Upper lobe of left lung (tissue), 6 donors: ENCODE results near the gene HAUS5. TPM values are rescaled to one million over a fixed set of nuclear protein-coding genes. Genes with fewer than 3 reads are reported as not detected.
"Not testable (repeated sequence)": the region's sequence is repeated elsewhere in the genome, so short reads cannot be mapped to it uniquely, and the experiment has no call there.

Source experiments
- ATAC-seq, 2 donors: fragments of 200-7000 bp; cut with Tn5 transposase; one replicate each; pipeline ENCODE4 v1.9.1; 2022; ENCODE audit warnings: mild to moderate bottlenecking in 2 of 2, moderate library complexity in 2 of 2; ENCODE audit not compliant: low FRiP score in 2 of 2
- DNase-seq, 2 donors: peaks; one replicate each; pipeline ENCODE4 v3.0.0-alpha.2; 2019 to 2020
- H3K27ac ChIP-seq, 4 donors: fragments of 200-600 bp; sonication (generic); one replicate each; pipeline ENCODE4 v1.5.1; 2016 to 2019
- H3K27me3 ChIP-seq, 4 donors: fragments of 200-600 bp; sonication (generic); one replicate each; pipeline ENCODE4 v1.5.1; 2017 to 2019
- H3K36me3 ChIP-seq, 4 donors: fragments of 200-600 bp; sonication (generic); one replicate each; pipeline ENCODE4 v1.5.1; 2016 to 2019
- H3K4me1 ChIP-seq, 4 donors: fragments of 200-600 bp; sonication (generic); one replicate each; pipeline ENCODE4 v1.5.1; 2018 to 2019
- H3K4me3 ChIP-seq, 4 donors: fragments of 200-600 bp; sonication (generic); one replicate each; pipeline ENCODE4 v1.5.1; 2017 to 2019; ENCODE audit warnings: mild to moderate bottlenecking in 2 of 4, moderate library complexity in 1 of 4
- H3K9me3 ChIP-seq, 4 donors: fragments of 200-600 bp; sonication (generic); one replicate each; pipeline ENCODE4 v1.5.1; 2018 to 2019
- CTCF ChIP-seq, 6 experiments: fragments of 450-650 bp in 4 of 6; fragments of 200-600 bp in 2 of 6; sonication (generic) in 2 of 6; IDR thresholded peaks; one replicate each; pipeline ENCODE4 v1.5.1; 2016 to 2019; ENCODE audit warnings: antibody characterized with exemption in 6 of 6
- EP300 ChIP-seq, 4 donors: sonication (generic); formaldehyde crosslinking; IDR thresholded peaks; one replicate each; pipeline ENCODE4 v1.5.1; 2017; ENCODE audit warnings: antibody characterized with exemption in 4 of 4, control low read depth in 2 of 4
- POLR2A ChIP-seq, 4 donors: fragments of 450-650 bp; IDR thresholded peaks; one replicate each; pipeline ENCODE4 v1.5.1; 2016 to 2017; ENCODE audit warnings: antibody characterized with exemption in 4 of 4, mild to moderate bottlenecking in 2 of 4
- POLR2AphosphoS5 ChIP-seq, 2 donors: sonication (generic); formaldehyde crosslinking; IDR thresholded peaks; one replicate each; pipeline ENCODE4 v1.5.1; 2017; ENCODE audit warnings: antibody characterized with exemption in 2 of 2
- WGBS, 2 donors: methylation state at CpG; one replicate each; pipeline ENCODE4 v1.1.5; 2017 to 2018; 5-methylcytosine and 5-hydroxymethylcytosine counted together
- total RNA-seq, 6 donors: library from RNA; depleted of rRNA in 4 of 6; stranded (reverse); fragments of >200 nt in 4 of 6; gene quantifications; one replicate each; pipeline versions ENCODE4 v1.1.0 to v1.2.1, GENCODE V29; 2016 to 2021
- donor health status: DM: no; HTN: no; CAD: no; lungs with moderate emphysema.
- donor health status: DM: no; HTN: yes; CAD: no; lungs with severe emphysema.

Gene HAUS5
- total RNA-seq, 6 donors from 2014 or later: 5.6 to 32.5 (median 11.3) TPM

GRCh38 chr19:35650581-35650980, 38.0 kb downstream of the HAUS5 start:
- H3K27me3 ChIP-seq: no peaks in the 10 kb centered on the region
- ATAC-seq (no peak), DNase-seq (no peak)
- H3K27ac ChIP-seq: no peak overlapping the region
- peaks cover 19 to 30% (median 21%) of the 10 kb centered on the region in 4 donors for H3K4me1 ChIP-seq
- TF ChIP-seq POLR2AphosphoS5 (IDR thresholded peaks at IDR 0.05) (no peak), CTCF (IDR thresholded peaks at IDR 0.05) (no peak), EP300 (IDR thresholded peaks at IDR 0.05) (no peak), POLR2A (IDR thresholded peaks at IDR 0.05) (no peak)
- peaks cover 18 to 47% (median 34%) of the 10 kb centered on the region in 4 donors for H3K36me3 ChIP-seq
- H3K9me3 ChIP-seq: no peaks in the 10 kb centered on the region
- no peak overlapping the region for H3K4me3 ChIP-seq
- 67 to 74% methylated on average over 9 of the region's 9 CpGs for WGBS, 2 donors

GRCh38 chr19:35654828-35655227, 42.3 kb downstream of the HAUS5 start:
- H3K27ac ChIP-seq, H3K4me3 ChIP-seq, H3K27me3 ChIP-seq, H3K4me1 ChIP-seq, H3K9me3 ChIP-seq, DNase-seq: not testable (repeated sequence)
- peak in 1 of 2 donors; percentile 38 for ATAC-seq
- WGBS, 2 donors: 96 to 98% methylated on average over 6 of the region's 6 CpGs
- peaks cover 31 to 89% (median 71%) of the 10 kb centered on the region in 4 donors for H3K36me3 ChIP-seq

- no peaks in the 10 kb centered on the region for H3K9me3 ChIP-seq
- no peak overlapping the region for H3K27ac ChIP-seq
- WGBS, 2 donors: 78 to 96% methylated on average over 4 of the region's 4 CpGs
- peaks cover 0 to 1% (median under 1%) of the 10 kb centered on the region in 4 donors for H3K4me1 ChIP-seq
- no peaks in the 10 kb centered on the region for H3K27me3 ChIP-seq
- H3K36me3 ChIP-seq: peaks cover 31 to 97% (median 74%) of the 10 kb centered on the region in 4 donors
- ATAC-seq (no peak), DNase-seq (no peak)
- H3K4me3 ChIP-seq: no peak overlapping the region
- no peak for TF ChIP-seq EP300 (IDR thresholded peaks at IDR 0.05)
- TF ChIP-seq POLR2A (IDR thresholded peaks at IDR 0.05): no peak
- no peak for TF ChIP-seq POLR2AphosphoS5 (IDR thresholded peaks at IDR 0.05)
- TF ChIP-seq CTCF (IDR thresholded peaks at IDR 0.05): no peak
Observed at GRCh38 chr19:35655600-35655999, 43.1 kb downstream of the HAUS5 start.

GRCh38 chr19:35656700-35657099, 44.2 kb downstream of the HAUS5 start:
- ATAC-seq: no peak
- peaks cover 31 to 100% (median 77%) of the 10 kb centered on the region in 4 donors for H3K36me3 ChIP-seq
- H3K9me3 ChIP-seq: no peaks in the 10 kb centered on the region
- TF ChIP-seq CTCF (IDR thresholded peaks at IDR 0.05): no peak
- no peak for TF ChIP-seq EP300 (IDR thresholded peaks at IDR 0.05)
- no peak for TF ChIP-seq POLR2A (IDR thresholded peaks at IDR 0.05)
- no peak for TF ChIP-seq POLR2AphosphoS5 (IDR thresholded peaks at IDR 0.05)
- no peak overlapping the region for H3K4me3 ChIP-seq
- no peak overlapping the region for H3K27ac ChIP-seq
- 85 to 95% methylated on average over 6 of the region's 6 CpGs for WGBS, 2 donors
- H3K4me1 ChIP-seq: no peaks in the 10 kb centered on the region
- DNase-seq: no peak
- no peaks in the 10 kb centered on the region for H3K27me3 ChIP-seq

GRCh38 chr19:35657904-35658700, 45.6 kb downstream of the HAUS5 start:
- ATAC-seq: no peak
- H3K36me3 ChIP-seq: peaks cover 27 to 100% (median 72%) of the 10 kb centered on the region in 4 donors
- TF ChIP-seq EP300 (IDR thresholded peaks at IDR 0.05): no peak
- peak in 1 of 6 experiments; percentile 27 for TF ChIP-seq CTCF (IDR thresholded peaks at IDR 0.05)
- no peak overlapping the region for H3K4me3 ChIP-seq
- H3K4me1 ChIP-seq: no peaks in the 10 kb centered on the region
- no peaks in the 10 kb centered on the region for H3K27me3 ChIP-seq
- DNase-seq: no peak
- H3K9me3 ChIP-seq: no peaks in the 10 kb centered on the region
- no peak overlapping the region for H3K27ac ChIP-seq
- 88 to 92% methylated on average over 14 to 15 of the region's 15 CpGs for WGBS, 2 donors
